ENCODE results near the gene TTC23L. TPM values are rescaled to one million over a fixed set of nuclear protein-coding genes. Genes with fewer than 3 reads are reported as not detected.

Gene TTC23L
- total RNA-seq, 1 experiment from 2014 or later, result not detected

DNA sequence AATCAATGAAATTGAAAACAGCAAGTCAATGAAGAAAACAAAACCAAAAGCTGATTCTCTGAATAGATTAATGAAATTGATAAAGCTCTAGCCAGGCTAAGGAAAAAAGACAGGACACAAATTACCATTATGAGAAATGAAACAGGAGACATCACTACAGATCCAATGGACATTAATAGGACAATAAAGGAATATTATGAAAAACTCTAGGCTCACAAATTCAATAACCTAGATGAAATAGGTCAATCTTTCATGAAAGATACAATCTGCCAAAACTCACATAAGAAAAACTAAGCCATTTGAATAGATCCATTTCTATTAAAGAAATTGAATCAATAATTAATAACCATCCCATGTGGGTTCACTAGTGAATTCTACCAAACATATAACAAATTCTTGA is 37.3 kb downstream of the TTC23L start:
- H3K36me3 ChIP-seq, result no peaks in the 10 kb centered on the region
- no peak overlapping the region for H3K27ac ChIP-seq
- no peak for DNase-seq
- peaks cover 7% of the 10 kb centered on the region; the same call in 1 of the 2 replicates for H3K9me3 ChIP-seq (replicated peaks)
- H3K27me3 ChIP-seq, result no peaks in the 10 kb centered on the region
- no peaks in the 10 kb centered on the region for H3K4me1 ChIP-seq
- no peak overlapping the region for H3K4me3 ChIP-seq

DNA sequence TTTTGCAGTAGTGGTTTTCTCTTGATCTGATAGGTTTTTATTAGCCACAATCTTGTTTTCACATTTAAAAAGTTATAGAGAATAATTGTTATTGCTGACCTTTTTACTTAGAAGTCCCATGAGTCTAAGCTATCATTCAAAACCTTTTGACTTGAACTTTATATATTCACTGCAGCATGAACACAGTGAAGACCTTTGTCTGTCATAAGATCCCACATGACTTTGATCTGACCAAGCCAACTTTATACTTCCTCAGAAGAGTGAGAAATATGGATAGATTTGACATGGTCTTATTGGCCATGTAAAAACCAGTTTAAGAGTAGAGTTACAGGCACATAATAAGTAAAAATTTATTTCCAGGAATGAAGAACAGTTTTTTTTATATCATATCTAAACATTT is 42.3 kb downstream of the TTC23L start:
- no peak overlapping the region for H3K27ac ChIP-seq
- peaks cover 7% of the 10 kb centered on the region; the same call in 1 of the 2 replicates for H3K9me3 ChIP-seq (replicated peaks)
- no peak for DNase-seq
- H3K4me3 ChIP-seq, result no peak overlapping the region
- H3K36me3 ChIP-seq, result no peaks in the 10 kb centered on the region
- H3K4me1 ChIP-seq, result no peaks in the 10 kb centered on the region
- no peaks in the 10 kb centered on the region for H3K27me3 ChIP-seq

DNA sequence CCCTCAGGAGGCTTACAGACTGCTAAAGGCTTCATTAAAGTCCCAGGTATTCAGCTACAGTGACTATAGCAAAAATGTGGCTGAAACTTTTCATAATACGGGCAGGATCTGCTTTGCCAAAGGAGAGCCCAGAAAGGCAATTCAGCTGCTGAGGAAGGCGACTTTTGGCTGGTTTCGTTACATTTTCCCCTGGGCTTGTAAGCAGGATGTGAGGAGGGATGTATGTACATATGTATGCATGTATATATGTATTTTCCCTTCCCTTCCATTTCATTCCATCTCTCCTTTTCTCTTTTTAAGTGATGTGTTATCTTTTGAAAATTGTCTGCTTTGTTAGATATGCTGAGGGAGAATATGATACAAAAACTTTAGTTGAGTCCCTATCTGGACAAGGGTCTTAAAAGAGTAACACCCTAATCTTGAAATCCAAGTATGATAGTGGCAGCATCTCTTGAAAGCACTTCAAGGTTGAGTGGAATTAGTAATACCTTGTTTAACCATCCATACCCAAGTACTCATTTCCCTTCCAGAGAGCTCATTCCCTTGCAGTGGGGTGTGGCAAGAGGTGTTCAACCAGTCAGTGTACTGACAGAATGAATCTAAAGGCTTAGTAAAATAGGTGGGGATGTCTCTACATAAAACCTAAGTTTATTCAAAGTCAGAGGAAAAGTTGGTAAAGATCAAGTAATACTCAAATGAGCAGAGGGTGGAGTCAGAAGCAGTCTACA is 47.6 kb downstream of the TTC23L start:
- H3K4me3 ChIP-seq, result no peak overlapping the region
- no peak overlapping the region for H3K27ac ChIP-seq
- H3K9me3 ChIP-seq (replicated peaks), result no peaks in the 10 kb centered on the region
- H3K27me3 ChIP-seq, result no peaks in the 10 kb centered on the region
- H3K4me1 ChIP-seq, result no peaks in the 10 kb centered on the region
- no peaks in the 10 kb centered on the region for H3K36me3 ChIP-seq
- no peak for DNase-seq

GRCh38 chr5:34889394-34889793 is 50.4 kb downstream of the TTC23L start:
- no peak for DNase-seq
- Histone ChIP-seq H3K36me3 (no peaks in the 10 kb centered on the region), H3K4me3 (no peak overlapping the region), H3K27me3 (no peaks in the 10 kb centered on the region), H3K4me1 (no peaks in the 10 kb centered on the region), H3K27ac (no peak overlapping the region), H3K9me3 (replicated peaks) (no peaks in the 10 kb centered on the region)

DNA sequence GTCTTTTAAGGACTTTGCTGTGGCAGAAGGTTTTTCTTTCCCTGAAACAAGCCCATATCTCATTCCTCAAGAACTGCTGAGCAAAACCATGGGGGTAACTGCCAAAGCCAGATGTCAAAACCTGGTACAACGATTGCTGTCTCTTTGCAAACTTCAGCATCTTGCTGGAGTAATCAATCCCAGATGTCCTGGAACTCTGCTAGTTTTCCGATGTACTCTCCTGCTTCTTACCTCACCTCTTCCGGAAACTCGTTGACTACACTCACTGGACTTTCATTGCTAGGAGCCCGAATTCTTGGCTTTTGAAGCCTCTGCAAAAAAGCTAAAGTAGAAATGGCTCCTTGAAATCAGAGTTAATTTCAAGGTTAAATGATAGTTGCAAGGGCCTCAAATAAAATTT is 53.0 kb downstream of the TTC23L start:
- Histone ChIP-seq H3K9me3 (replicated peaks) (no peaks in the 10 kb centered on the region), H3K27ac (no peak overlapping the region), H3K4me3 (no peak overlapping the region), H3K27me3 (no peaks in the 10 kb centered on the region), H3K36me3 (no peaks in the 10 kb centered on the region), H3K4me1 (no peaks in the 10 kb centered on the region)
- DNase-seq, result no peak

DNA sequence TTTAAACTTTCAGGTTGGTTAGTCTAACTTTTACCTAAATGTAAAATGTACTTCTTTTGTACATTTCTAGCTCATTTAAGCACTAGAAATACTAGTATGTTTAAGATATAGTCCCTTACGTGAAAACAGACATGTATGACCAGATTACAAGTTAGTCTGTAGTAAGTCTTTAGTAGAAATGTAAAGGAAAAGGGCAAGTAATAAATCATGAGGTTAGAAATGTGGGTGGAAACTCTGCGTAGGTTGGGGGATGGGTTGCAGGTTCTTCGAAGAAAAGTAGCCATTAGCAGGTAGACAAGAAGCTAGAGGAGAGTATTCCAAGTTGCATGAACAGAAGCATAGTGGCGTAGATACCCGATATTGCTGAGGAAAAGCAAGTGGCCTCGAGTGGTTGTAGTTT is 53.5 kb downstream of the TTC23L start:
- Histone ChIP-seq H3K4me3 (no peak overlapping the region), H3K9me3 (replicated peaks) (no peaks in the 10 kb centered on the region), H3K4me1 (no peaks in the 10 kb centered on the region), H3K36me3 (no peaks in the 10 kb centered on the region), H3K27ac (no peak overlapping the region), H3K27me3 (no peaks in the 10 kb centered on the region)
- no peak for DNase-seq

- Histone ChIP-seq H3K9me3 (replicated peaks) (no peaks in the 10 kb centered on the region), H3K36me3 (no peaks in the 10 kb centered on the region), H3K4me3 (no peak overlapping the region), H3K27me3 (no peaks in the 10 kb centered on the region), H3K27ac (no peak overlapping the region), H3K4me1 (no peaks in the 10 kb centered on the region)
- DNase-seq, result no peak
Measured at GRCh38 chr5:34894716-34895115, 55.8 kb downstream of the TTC23L start.

DNA sequence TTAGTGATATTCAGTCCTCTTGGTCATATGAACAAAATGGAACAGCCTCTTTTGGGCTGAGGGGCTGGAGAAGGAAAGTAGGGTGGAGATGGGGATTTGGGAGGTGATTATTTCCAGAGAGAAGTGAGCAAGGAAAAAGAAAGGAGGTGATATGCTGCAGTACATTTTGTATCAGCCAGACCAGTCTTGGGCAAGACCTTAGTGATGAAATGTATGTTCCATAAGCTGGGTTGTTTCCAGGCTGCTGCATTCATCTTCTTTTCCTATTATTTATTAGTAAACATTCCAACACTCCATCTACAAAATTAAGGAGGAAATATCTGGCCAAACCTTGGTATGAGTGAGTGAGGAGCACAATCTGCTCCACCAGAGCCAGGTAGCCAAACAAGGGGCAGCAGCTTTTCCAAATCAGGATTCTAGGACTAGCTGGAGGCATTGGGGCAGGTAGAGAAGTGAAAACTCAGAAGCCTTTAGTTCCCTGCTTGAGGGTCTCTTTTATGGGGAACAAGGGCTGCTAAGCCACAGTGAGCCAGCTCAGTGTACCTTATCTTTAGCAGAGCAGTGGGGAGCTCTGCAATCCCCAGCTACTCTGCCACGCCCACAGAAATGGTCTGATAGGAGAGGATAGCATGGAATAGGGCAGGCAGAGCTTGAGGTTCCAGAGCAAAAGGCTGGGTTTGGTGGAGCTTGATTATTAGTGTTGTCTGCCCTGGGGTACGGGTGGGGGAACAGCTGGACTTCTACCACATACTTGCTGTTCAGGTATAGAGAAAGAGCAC is 56.9 kb downstream of the TTC23L start:
- Histone ChIP-seq H3K4me3 (no peak overlapping the region), H3K4me1 (no peaks in the 10 kb centered on the region), H3K36me3 (no peaks in the 10 kb centered on the region), H3K27me3 (no peaks in the 10 kb centered on the region), H3K27ac (no peak overlapping the region), H3K9me3 (replicated peaks) (no peaks in the 10 kb centered on the region)
- no peak for DNase-seq

DNA sequence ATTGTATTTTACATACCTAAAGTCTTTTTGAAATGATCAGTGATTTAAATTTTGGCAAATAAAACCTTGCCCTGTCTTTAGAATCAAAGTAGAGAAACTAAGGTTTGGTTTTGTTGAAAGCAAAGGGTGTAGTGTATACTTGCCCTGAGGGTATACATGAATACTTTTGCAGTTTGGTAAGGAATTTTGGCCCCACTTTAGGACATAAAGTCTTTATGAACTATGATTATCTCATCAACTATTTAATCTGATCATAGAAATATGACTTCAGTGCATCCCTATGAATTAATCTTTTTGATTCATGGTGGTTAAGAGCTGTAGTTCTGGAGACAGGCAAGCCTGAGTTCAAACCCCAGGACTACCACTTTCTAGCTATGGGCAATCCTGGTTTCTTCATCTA is 58.7 kb downstream of the TTC23L start:
- H3K27me3 ChIP-seq, result no peaks in the 10 kb centered on the region
- no peaks in the 10 kb centered on the region for H3K4me1 ChIP-seq
- H3K9me3 ChIP-seq (replicated peaks), result no peaks in the 10 kb centered on the region
- no peak overlapping the region for H3K27ac ChIP-seq
- no peak overlapping the region for H3K4me3 ChIP-seq
- no peak for DNase-seq
- H3K36me3 ChIP-seq, result peaks cover 1% of the 10 kb centered on the region; the same call in 1 of the 2 replicates

DNA sequence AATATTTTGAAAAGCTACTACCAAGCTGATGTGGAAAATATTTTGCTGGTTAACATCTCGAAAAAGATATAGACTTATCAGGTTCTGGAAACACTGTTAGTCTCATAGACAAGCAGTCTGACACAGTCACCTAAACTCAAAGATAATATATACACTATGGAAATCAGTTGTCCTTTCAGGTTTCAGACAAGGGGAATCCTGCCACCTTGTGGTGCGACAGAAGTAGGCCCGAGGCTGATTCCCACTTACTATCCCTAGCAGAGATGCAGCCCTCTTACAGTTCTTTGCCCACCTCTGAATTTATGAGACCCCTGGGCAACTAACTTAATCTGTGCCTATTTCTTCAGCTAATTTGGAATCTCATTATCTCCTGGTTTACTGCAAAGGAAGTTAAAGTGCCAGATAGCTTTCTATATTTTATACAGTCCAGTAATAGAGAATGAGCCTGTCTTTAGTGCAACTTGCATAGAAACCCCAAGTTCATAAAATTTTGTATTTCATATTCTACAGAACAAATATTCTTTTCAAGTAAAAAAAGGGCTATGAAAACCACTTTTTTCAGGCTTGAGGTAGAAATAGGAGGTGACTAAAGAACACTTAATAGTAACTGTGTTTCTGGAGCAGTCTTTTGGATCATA is 59.4 kb downstream of the TTC23L start:
- H3K4me1 ChIP-seq, result no peaks in the 10 kb centered on the region
- H3K27ac ChIP-seq, result no peak overlapping the region
- no peak overlapping the region for H3K4me3 ChIP-seq
- no peaks in the 10 kb centered on the region for H3K9me3 ChIP-seq (replicated peaks)
- peaks cover 2% of the 10 kb centered on the region; the same call in 1 of the 2 replicates for H3K36me3 ChIP-seq
- H3K27me3 ChIP-seq, result no peaks in the 10 kb centered on the region
- peak; percentile 65 to 87 for DNase-seq

GRCh38 chr5:34899066-34899465 is 60.1 kb downstream of the TTC23L start:
- Histone ChIP-seq H3K36me3 (peaks cover 2% of the 10 kb centered on the region; the same call in 1 of the 2 replicates), H3K27me3 (no peaks in the 10 kb centered on the region), H3K4me1 (no peaks in the 10 kb centered on the region), H3K4me3 (no peak overlapping the region), H3K9me3 (replicated peaks) (no peaks in the 10 kb centered on the region), H3K27ac (no peak overlapping the region)
- no peak for DNase-seq

GRCh38 chr5:34900652-34901051 is 61.7 kb downstream of the TTC23L start:
- peaks cover 6% of the 10 kb centered on the region; the same call in 1 of the 2 replicates for H3K36me3 ChIP-seq
- H3K27me3 ChIP-seq, result no peaks in the 10 kb centered on the region
- no peak overlapping the region for H3K4me3 ChIP-seq
- no peaks in the 10 kb centered on the region for H3K9me3 ChIP-seq (replicated peaks)
- H3K4me1 ChIP-seq, result no peaks in the 10 kb centered on the region
- H3K27ac ChIP-seq, result no peak overlapping the region
- no peak for DNase-seq

GRCh38 chr5:34903260-34903659 is 64.3 kb downstream of the TTC23L start:
- no peaks in the 10 kb centered on the region for H3K27me3 ChIP-seq
- H3K4me3 ChIP-seq, result no peak overlapping the region
- no peak for DNase-seq
- H3K9me3 ChIP-seq (replicated peaks), result no peaks in the 10 kb centered on the region
- H3K4me1 ChIP-seq, result no peaks in the 10 kb centered on the region
- no peak overlapping the region for H3K27ac ChIP-seq
- H3K36me3 ChIP-seq, result peaks cover 12% of the 10 kb centered on the region

- Histone ChIP-seq H3K4me3 (no peak overlapping the region), H3K36me3 (peaks cover 25% of the 10 kb centered on the region), H3K9me3 (replicated peaks) (no peaks in the 10 kb centered on the region), H3K27me3 (no peaks in the 10 kb centered on the region), H3K27ac (no peak overlapping the region), H3K4me1 (no peaks in the 10 kb centered on the region)
- peak in 1 of 2 experiments; percentile 21 for DNase-seq
Measured at GRCh38 chr5:34905564-34905963, 66.6 kb downstream of the TTC23L start.

- Histone ChIP-seq H3K27me3 (no peaks in the 10 kb centered on the region), H3K4me3 (no peak overlapping the region), H3K4me1 (peaks cover 14% of the 10 kb centered on the region), H3K36me3 (peaks cover 38% of the 10 kb centered on the region), H3K27ac (no peak overlapping the region), H3K9me3 (replicated peaks) (no peaks in the 10 kb centered on the region)
- no peak for DNase-seq
Measured at GRCh38 chr5:34913072-34913471, 74.1 kb downstream of the TTC23L start.
